NCI-H82 treated with DMSO at 0.1 percent for 48 hours (cell line): ENCODE data around the gene ZNF777.
"Not testable (repeated sequence)": the region's sequence is repeated elsewhere in the genome, so short reads cannot be mapped to it uniquely, and the experiment has no call there.

ENCODE experiments used
- DNase-seq: peaks from one replicate; lab custom pipeline; 2025; ENCODE audit not compliant: unreplicated experiment; lab: John Stamatoyannopoulos, UW

The ZNF777 gene

DNA sequence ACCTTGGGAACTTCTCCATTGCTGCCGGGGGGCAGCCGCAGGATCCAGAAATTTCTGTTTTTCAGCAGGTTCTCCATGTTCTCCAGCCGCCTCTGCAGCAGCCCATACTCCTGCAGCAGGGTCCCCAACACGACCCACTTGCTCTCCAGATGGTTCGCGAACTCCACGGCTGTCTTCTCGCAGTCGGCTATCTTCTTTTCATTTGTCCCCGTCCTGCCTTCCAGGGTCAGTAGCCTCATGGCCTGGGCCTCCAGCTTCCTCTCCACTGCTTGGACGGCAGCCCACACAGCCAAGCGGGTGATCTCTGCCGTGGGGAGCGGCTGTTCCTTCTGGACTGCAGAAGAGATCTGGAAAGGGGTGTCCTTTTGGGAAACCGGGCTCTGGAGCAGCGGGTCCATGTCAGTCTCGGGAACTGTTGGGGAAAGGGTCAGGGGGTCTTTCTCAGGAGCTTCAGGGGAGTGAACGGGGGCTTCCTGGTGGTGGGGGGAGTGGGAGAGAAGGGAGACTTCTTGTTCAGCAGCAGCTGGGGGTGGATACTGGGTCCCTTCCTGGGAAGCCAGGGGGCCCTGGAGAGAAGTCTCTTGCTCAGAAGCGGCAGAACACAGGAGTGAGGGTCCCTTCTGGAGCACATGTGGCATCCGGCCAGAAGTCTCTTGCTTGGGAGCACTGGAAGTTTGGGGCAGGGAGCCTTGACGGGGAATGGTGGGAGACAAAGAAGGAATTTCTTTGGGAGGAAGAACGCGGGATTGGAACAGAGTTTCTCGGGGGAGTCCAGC is 5.5 kb downstream of the ZNF777 start:
- no peak for DNase-seq

DNA sequence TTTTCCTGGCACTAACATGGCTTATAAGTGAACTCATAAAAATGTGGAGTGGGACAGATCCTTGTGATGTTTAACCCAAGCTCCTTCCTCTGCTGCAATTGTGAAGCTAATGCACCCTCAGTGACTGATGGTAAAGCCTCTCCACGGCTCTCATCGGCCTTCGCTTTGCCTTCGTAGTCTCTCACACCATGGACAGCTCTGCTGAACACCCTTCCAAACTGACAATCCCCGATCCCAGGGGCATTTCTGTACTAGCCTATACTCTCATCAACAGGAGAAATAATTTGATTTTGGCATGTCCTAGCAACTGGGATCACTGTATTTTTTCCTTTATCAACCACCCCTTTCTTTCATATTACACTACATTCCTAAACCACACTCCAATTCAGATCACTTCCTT is 6.1 kb downstream of the ZNF777 start:
- DNase-seq, result no peak

DNA sequence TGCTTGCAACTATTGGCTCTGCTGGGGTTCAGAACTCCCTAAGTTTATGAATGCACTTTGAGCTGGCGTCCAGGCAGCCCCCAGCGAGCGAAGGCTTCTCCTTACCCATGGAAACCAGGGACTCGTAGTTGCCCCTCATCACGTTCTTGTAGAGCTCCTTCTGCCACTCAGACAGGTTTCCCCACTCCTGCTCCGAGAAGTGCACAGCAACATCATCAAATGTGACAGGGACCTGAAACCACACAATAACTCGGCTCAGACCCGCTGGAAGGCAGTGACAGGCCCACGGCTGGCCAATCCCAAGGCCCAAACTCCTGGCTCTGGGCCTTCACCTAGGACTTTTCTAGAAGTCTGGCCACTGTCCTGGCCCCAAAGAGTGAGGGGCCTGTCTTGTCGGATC is 6.9 kb downstream of the ZNF777 start:
- no peak for DNase-seq

DNA sequence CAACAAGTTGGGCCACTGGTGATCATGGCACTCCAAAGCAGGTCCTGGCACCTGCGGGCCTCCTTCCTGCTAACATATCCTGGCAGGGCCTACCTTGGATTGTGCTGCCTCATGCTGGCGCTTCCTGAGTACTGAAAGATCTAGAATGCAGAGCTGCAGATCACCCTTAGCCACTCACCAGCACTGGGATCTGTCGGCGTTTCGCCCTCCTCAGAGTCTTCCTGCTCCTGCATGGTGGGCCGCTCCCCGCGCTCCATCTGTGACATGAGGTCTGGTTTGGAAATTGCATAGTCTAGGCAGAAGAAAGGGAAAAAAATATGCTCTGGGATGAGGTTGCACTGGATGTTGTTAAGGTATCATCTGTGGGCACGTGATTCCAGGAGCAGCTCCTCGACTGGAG is 10.0 kb downstream of the ZNF777 start:
- DNase-seq, result no peak

DNA sequence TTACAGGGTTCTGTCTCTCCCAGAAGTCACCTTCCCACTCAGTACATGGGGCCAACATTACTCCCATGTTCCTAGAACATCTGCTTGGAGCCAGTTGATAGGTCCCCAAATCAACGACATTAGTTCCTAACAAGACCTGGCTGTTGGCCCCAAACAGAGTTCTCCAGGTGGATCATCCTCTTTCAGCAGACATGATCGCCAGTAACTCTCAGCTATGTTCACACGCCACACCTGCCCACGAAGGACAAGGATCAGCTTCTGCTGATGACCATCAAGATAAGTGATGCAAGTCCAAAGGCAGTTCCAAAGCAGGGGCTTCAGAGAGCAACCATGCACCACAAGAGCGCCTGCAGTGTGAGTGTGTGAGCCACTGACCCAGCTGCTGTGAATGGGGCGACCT is 11.0 kb downstream of the ZNF777 start:
- DNase-seq, result no peak

DNA sequence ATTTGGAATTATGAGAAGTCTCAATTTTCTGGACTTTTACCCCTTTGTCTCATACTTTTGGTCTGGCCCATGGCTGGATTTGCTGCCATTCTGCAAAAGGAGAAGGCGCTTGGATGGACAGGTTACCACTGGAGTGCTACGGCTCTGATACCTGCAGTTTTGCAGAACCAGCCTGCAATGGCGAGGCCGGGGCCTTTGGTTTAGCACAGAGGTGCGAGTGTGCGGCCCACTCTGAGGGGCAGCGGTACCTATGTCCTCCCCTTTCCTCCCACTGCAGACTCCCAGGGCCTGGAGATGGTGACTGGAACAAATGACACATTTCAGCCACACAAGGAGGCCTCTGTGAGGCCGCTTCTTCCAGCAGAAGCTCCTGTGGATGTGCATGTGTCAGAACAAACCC is 11.9 kb downstream of the ZNF777 start:
- DNase-seq, result no peak

GRCh38 chr7:149446026-149446425 is 14.8 kb downstream of the ZNF777 start:
- DNase-seq, result not testable (repeated sequence)

GRCh38 chr7:149444287-149444686 is 16.6 kb downstream of the ZNF777 start:
- no peak for DNase-seq

DNA sequence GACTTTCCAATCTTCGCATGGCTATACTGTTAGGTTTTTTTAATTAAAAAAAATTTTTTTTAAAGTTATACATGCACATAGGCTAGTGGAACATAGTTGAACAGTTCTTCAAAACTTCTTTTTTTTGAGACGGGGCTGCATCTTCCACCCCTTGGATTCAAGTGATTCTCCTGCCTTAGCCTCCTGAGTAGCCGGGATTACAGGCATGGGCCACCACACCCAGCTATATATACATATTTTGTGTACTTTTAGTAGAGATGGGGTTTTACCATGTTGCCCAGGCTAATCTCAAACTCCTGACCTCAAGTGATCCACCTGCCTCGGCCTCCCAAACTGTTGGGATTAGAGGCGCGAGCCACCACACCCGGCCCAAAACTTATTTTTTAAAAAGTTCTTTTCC is 17.3 kb downstream of the ZNF777 start:
- DNase-seq, result no peak

DNA sequence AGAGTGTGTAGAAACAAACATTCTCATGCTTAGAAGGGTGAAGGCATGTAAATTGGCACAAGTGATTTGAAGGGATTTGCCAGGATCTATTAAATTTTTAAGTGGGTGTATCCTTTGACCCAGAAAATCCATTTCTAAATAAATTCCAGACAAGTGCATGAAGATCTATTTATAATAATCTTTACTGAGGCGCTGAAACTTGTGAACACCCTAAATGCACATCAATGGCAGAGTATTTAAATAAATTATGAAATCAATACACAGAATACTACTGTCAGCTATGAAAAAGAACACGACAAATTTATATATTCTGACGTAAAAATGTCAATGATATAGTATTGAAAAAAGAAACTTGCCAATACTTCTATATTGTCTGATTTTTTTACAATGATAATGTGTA is 17.9 kb downstream of the ZNF777 start:
- no peak for DNase-seq

DNA sequence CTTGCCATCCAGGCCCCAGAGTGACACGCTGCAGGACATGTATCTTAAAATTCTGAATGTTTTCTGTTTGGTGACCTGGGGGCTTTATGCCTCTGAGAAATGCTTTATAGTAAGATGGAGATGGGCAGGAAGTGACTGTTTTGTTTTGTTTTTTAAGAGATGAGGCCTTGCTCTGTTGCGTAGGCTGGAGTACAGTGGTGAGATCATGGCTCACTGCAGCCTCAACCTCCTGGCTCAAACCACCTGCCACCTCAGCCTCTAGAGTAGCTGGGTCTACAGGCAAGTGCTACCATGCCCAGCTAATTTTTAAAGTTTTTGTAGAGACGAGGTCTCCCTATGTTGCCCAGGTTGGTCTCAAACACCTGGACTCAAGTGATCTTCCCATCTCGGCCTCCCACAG is 20.6 kb downstream of the ZNF777 start:
- no peak for DNase-seq

DNA sequence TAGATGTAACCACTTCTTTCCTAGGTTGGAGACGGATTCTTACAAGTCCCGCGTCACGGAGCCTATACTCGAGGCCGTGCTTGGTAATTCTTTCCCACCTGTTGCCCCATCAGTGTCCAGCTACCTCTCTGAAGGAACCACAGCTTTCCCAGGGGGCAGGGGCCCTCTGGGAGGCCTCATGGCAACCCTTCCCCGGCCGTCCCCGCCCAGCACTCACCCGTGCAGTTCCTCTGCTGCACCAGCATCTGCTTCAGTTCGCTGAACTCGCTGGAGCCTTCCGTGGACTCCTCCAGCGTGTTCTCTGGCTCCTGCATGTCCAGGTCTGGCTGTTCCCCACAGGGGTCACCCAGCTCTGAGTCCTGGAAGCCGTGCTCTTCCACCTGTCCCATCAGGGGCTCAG is 24.5 kb downstream of the ZNF777 start:
- DNase-seq, result no peak

DNA sequence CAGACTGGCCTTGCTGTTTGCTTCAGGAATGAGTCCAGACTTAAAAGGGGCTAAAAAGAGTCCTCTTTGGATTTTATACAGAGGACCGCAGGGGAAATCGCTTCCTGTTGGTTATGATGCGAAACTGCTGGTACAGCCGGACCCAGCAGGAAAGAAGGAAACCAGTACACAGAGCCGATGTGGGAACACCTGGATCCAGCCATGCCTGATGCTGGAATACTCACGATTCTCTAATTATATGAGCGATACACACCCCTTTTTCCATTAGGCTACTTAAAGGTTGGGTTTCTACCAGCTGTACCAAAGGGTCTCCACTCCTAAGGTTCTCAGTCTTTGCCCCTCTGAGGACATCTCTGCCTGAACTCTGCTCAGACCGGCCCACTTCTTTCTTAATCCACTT is 27.7 kb downstream of the ZNF777 start:
- DNase-seq, result no peak

DNA sequence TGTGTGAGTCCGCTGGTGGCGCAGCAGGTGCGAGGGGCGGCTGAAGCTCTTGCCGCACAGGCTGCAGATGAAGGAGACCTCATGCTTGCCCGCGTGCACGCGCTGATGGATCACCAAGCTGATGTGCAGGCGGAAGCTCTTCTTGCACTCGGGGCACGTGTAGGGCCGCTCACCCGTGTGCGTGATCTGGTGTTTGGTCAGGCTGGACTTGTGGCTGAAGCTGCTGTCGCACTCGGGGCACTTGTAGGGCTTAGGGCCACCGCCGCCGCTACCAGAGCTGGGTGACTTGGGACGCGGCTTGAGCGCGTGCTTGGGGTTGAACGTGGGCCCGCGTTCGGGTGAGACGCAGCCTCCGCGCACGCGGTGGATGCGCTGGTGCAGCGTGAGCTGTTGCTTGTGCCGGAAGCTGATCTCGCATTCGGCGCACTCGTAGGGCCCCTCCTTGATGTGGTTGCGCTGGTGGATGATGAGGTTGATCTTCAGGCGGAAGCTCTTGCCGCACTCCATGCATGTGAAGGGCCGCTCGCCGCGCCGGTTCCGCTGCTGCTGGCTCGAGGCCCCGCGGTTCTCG is 28.7 kb downstream of the ZNF777 start:
- no peak for DNase-seq

GRCh38 chr7:149431486-149432120 is 29.3 kb downstream of the ZNF777 start:
- no peak for DNase-seq

GRCh38 chr7:149430192-149430591 is 30.7 kb downstream of the ZNF777 start:
- no peak for DNase-seq

DNA sequence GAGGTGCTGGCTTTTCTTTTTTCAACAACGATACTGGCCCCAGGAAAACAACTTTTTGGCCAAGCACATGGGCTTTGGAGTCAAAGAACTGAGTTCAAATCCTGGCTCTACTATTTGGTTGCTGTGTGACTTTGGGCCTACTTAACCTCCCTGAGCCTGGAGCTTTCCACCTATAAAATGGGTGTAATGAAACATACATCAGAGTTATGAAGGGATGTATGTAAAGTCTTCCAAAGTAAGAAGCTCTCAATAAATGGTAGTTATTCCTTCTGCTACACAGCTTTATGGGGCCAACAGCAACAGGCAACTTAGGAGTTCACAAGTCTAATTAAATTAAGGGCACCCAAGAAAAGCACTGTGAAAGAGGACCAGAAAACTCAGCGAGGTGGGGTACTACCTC is 33.0 kb downstream of the ZNF777 start:
- DNase-seq, result no peak

- DNase-seq, result peak; percentile 19
Measured at GRCh38 chr7:149427096-149427680, 33.7 kb downstream of the ZNF777 start.

- DNase-seq, result no peak
Measured at GRCh38 chr7:149423449-149424110, 37.3 kb downstream of the ZNF777 start.

DNA sequence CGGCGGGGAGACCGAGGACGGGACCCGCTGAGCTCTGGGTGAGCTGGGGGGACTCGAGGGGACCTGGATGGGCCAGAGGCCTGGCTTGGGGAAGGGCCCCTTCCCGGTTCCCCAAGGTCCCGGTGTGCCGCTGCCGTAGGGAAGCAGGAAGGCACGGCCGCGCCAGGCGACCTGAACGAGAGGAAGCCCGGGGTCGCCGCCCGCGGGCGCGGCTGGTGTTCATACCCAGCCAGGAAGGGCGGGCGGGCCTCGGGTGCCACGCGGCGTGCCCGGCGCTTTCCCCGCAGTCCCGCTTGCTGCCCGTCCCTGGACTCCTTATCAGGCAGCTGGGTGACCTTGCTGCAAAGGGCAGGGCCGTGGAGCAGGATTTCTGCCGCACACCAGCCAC is 38.0 kb downstream of the ZNF777 start:
- DNase-seq, result no peak

DNA sequence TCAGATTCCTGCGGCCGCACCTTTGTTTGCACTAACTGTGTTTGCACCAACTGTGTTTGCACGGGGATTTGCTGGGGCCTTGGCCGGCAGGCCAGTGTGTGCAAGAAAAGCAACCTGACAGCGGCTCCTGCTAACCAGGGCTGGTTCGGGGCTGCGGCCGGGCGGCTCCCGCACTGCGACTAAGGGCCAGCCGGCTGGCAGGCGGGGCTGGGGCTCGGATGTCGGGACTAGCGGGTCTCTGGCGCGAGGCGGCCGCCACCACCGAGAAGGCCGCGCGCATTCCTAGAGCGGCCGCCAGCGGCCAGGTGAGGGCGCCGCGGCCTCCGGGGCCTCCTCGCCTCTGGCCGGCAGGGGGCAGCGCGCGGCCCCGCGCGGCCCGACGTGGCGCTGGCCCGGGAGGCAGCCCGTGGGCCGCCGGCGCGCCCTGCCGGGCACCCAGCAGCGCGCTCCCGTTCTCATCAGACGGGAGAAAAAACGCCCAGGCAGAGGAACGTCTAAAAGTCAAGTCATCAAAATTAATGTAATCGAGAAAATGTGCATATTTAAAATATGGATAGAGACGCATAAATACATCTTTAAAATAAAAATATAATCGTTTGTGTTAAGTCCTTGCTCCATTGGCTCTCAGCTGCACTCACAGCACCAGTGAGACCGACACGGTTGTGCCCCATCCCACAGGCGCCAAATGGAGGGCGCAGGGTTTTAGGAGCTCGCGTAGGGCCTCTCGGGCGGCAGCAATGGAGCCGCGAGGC is 38.5 kb downstream of the ZNF777 start:
- DNase-seq, result peak; percentile 40
